Measurements from ENCODE around the gene PLEKHA8.

- TF ChIP-seq CTCF (conservative IDR thresholded peaks at IDR 0.05; ENCODE audit: low read length), result no peak
- no peak for TF ChIP-seq EZH2phosphoT487 (IDR thresholded peaks at IDR 0.05; ENCODE audit: borderline replicate concordance)
These were observed 141.4 kb downstream of the PLEKHA8 start for GRCh38 chr7:30169579-30169978.

Data from Loucy (cell line).